GM19328 (cell line): ENCODE data around the gene ADAMTS8.

Source experiments
- ATAC-seq: cut with Tn5 transposase; IDR thresholded peaks from one replicate; pipeline ENCODE4 v1.9.1; 2021; ENCODE audit warnings: mild to moderate bottlenecking, moderate library complexity; ENCODE audit not compliant: unreplicated experiment

ADAMTS8 gene

DNA sequence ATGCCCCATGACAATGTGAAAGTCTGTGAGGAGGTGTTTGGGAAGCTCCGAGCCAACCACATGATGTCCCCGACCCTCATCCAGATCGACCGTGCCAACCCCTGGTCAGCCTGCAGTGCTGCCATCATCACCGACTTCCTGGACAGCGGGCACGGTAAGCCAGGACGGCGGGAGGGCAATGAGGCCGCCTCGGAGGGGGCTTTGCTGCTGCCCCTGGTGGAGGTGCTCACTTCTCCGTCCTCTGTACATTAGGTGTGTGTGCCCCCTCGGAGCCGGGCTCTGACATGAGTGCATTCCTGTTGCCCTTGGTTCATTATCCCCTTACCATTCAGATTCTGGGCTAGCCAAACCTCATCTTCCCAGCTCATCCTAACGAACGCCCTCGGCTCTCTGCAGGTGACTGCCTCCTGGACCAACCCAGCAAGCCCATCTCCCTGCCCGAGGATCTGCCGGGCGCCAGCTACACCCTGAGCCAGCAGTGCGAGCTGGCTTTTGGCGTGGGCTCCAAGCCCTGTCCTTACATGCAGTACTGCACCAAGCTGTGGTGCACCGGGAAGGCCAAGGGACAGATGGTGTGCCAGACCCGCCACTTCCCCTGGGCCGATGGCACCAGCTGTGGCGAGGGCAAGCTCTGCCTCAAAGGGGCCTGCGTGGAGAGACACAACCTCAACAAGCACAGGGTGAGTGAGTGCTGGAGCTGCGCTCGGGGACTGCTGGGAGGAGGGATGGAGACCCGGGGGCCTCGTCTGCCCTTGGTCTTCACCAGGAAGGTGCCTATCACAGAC lies 33.9 kb upstream of the ADAMTS8 start:
- ATAC-seq, result no peak

DNA sequence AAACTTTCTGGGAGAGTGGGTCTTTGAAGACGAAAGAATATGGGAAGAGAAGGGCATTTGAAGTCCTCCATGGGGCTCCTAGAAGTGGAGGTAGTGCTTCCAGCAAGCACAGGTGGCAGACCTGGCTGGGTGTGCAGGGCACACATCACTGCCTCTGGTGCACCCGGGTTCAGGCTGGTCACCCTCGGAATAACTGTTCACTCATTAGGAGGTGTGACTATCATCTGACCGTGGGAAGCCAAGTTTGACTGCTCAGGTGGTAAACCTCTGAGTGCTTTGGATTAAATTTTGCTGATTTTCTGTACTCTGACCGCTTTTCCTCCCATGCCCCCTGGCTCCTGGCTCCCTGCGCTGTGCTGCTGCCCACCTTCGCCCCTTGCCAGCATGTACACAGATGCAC lies 31.1 kb upstream of the ADAMTS8 start:
- ATAC-seq, result no peak

- no peak for ATAC-seq
Observed at GRCh38 chr11:130458410-130458729, 30.0 kb upstream of the ADAMTS8 start.

DNA sequence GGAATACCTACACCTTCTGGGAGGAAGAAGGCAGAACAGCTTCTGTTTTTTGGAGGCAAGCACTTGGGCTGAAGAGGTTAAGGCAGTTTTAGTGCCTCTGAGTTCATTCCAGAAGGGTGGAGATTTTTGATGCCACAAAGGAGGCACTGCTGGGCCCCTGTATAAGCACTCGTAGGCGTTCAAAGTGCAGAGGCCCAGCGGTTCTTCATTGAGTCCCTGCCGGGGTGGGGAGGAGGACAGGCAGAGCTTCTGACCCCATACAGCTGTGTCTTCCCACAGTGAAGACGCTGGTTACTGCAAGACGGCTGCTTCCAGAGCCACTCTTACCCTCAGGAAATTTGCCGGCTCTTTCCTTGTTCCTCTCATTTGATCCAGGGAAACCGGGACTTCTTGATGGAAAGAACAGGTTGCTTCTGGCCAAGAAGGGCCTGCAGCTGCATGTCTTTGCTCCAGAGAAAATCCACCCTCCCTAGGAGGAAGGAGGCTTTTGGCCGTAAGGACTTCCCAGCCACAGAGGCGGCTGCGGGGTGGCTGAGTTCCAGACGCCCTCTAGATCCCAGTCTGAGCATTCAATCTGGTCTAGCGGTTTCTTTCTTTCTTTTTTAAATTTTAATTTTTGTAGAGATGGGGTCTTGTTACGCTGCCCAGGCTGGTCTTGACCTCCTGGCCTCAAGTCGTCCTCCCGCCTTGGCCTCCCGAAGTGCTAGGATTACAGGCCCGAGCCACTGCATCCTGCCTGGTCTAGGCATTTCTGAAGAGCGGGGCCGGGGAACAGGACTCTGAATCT lies 29.4 kb upstream of the ADAMTS8 start:
- ATAC-seq, result no peak

GRCh38 chr11:130456286-130456685 lies 27.9 kb upstream of the ADAMTS8 start:
- ATAC-seq, result no peak

- ATAC-seq, result no peak
Observed at GRCh38 chr11:130455483-130456127, 27.2 kb upstream of the ADAMTS8 start.

- no peak for ATAC-seq
Observed at GRCh38 chr11:130454491-130455252, 26.3 kb upstream of the ADAMTS8 start.

- no peak for ATAC-seq
Observed at GRCh38 chr11:130452940-130453339, 24.5 kb upstream of the ADAMTS8 start.

DNA sequence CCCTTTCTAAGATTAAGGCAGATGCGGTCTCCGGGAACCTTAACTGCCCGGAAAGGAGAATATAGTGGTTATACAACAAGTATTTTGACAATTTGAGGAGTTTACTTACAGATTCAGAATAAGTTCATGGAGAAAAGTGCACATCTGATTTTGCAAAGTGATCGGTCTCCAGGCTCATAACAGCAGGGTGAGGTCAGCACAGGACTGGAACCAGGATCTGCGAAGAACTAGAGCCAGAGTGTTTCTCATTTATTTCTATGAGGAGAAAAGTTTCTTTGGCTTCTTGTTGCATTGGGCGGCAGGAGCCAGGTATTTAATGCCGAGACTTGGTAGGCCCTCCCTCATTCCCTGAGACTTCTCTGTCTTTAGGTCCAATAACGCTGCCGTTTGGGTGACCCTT lies 23.8 kb upstream of the ADAMTS8 start:
- no peak for ATAC-seq

- no peak for ATAC-seq
Observed at GRCh38 chr11:130451231-130452019, 23.0 kb upstream of the ADAMTS8 start.

DNA sequence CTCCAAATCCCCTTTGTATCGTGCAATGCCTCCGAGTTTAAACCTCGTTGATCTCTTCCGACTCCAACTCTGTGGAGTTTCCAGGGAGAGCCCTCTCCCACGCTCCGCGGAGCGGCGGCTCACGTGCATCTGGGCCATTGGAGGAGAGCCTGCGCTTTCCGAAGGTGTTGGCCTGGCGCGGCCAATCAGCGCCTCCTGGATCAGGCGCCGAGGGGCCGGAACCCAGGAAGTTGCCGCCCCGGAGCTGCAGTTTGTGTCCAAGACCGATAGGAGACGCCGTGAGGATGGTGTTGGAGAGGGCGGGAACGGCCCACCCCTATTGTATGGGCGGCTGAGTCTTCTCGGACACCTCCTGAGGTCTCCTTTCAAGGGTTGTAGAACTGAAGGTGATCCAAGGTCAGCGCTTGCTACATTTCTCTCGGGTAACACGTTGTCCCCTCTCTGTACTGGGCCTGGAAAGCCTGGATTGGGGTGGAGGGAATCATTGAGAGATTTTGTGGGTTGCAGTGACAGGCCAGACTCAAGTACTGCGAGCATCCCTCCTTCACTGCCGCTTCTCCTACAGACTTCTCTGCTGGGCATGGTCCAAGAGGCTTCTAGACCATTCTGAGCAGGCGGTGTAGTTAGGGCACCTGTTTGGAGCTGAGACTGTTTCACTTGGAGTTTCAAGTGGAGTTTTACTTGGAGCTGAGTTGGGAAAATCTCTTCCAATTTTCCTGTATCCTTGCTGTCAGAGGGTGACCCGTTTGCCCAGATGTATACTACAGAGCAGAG lies 21.8 kb upstream of the ADAMTS8 start:
- ATAC-seq, result no peak

DNA sequence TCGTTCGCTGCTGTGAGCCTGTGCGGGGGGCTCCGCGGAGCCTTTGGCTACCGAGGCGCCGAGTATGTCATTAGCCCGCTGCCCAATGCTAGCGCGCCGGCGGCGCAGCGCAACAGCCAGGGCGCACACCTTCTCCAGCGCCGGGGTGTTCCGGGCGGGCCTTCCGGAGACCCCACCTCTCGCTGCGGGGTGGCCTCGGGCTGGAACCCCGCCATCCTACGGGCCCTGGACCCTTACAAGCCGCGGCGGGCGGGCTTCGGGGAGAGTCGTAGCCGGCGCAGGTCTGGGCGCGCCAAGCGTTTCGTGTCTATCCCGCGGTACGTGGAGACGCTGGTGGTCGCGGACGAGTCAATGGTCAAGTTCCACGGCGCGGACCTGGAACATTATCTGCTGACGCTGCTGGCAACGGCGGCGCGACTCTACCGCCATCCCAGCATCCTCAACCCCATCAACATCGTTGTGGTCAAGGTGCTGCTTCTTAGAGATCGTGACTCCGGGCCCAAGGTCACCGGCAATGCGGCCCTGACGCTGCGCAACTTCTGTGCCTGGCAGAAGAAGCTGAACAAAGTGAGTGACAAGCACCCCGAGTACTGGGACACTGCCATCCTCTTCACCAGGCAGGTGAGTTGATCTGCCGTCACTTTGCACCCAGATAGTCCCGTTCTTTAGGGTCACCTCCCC lies 21.0 kb upstream of the ADAMTS8 start:
- ATAC-seq, result no peak

- no peak for ATAC-seq
Observed at GRCh38 chr11:130448416-130449309, 20.3 kb upstream of the ADAMTS8 start, which contains the start of gene ADAMTS15. TSS of gene ADAMTS15 (plus strand) at chr11:130448645. CDS start at chr11:130448974, 329 bp downstream.

DNA sequence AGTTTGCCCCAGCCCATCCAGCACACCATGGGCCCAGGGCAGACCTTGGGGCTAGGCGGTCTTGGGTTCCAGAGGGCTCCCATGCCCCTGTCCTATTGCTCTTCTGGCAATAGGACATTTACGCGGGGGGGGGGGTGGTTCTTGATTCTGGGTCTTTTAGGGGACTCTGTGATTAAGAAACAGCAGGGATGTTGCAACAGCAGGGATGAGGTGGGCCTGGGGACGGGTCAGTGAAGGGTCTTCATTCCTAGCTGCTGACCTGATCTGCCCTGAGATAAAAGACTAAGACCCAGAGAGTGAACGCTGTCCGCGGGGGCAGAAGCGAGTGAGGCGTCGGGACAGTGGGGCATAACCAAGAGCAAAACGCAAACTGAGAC lies 19.6 kb upstream of the ADAMTS8 start:
- no peak for ATAC-seq

DNA sequence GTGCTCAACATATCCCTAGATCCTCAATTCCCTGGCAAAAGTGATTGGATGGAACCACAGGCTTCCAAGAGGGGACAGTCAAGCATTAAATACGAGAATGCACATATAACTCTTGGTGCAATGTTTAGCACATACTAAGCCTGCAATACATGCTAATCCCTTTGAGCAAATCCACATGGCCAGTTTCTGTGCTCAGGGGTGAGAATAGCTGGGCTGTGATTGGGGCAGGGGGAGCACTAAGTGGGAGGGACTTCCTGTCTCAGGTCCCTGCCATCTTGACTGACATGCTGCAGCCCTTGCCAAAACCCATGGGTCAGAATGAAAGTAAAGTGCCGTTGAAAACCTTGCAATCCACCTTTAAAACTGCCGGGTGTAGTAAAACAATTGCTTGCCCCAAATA lies 17.4 kb upstream of the ADAMTS8 start:
- ATAC-seq, result no peak

GRCh38 chr11:130442737-130443136 lies 14.3 kb upstream of the ADAMTS8 start:
- ATAC-seq, result no peak

DNA sequence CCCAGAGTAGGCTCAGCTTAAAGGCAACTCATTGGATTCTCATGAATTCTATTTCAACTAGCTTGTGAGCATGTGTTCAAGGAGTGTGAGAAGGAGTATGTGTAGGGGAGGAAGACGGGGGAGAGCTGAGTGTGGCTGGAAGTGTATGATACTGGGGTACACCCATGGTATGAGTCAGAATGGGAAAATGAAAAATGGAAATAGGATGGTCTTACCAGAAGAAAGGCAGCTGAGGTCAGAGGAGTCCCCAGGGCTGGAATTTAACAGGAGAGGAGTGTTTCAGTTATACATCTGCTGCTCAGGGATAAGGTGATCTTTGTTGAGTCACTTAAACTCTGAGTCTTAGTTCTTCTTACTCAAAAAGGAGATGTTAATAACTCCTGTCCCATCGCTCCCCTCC lies 13.3 kb upstream of the ADAMTS8 start:
- ATAC-seq, result no peak

DNA sequence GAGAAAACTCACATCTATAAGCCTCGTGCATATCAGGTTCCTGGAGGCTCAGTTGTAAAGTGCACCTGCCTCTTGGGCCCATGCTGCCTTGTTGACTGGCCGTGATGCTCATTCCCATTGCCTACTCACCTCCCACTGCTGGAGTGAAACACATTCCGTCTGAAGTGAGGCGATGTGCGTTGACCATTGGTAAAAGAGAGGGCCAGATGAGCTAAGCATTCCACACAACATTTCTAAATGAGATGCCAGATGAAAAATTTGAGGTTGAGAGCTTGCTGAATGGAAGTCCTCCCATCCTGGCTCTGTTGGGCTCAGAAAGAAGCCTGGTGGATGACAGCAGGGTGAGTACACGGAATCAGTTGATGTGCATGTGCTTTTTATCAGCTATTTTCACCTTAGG lies 11.5 kb upstream of the ADAMTS8 start:
- ATAC-seq, result no peak
